IPS-18c (cell line): ENCODE results near the gene UBE2R2.
"Not testable (repeated sequence)": the region's sequence is repeated elsewhere in the genome, so short reads cannot be mapped to it uniquely, and the experiment has no call there.

Source experiments
- H3K4me3 ChIP-seq: 2 replicates; pipeline ENCODE4 v1.7.0; 2013; ENCODE audit warnings: low read depth, mild to moderate bottlenecking, low read length, moderate library complexity; ENCODE audit not compliant: insufficient read depth
- H3K9me3 ChIP-seq: one replicate; pipeline ENCODE4 v1.6.1; 2013; ENCODE audit warnings: mild to moderate bottlenecking, low read length, moderate library complexity; ENCODE audit not compliant: control insufficient read depth, insufficient read depth

The UBE2R2 gene

GRCh38 chr9:33934188-33934878 is 117.4 kb downstream of the UBE2R2 start:
- H3K4me3 ChIP-seq = no peak overlapping the region
- no peaks in the 10 kb centered on the region for H3K9me3 ChIP-seq

DNA sequence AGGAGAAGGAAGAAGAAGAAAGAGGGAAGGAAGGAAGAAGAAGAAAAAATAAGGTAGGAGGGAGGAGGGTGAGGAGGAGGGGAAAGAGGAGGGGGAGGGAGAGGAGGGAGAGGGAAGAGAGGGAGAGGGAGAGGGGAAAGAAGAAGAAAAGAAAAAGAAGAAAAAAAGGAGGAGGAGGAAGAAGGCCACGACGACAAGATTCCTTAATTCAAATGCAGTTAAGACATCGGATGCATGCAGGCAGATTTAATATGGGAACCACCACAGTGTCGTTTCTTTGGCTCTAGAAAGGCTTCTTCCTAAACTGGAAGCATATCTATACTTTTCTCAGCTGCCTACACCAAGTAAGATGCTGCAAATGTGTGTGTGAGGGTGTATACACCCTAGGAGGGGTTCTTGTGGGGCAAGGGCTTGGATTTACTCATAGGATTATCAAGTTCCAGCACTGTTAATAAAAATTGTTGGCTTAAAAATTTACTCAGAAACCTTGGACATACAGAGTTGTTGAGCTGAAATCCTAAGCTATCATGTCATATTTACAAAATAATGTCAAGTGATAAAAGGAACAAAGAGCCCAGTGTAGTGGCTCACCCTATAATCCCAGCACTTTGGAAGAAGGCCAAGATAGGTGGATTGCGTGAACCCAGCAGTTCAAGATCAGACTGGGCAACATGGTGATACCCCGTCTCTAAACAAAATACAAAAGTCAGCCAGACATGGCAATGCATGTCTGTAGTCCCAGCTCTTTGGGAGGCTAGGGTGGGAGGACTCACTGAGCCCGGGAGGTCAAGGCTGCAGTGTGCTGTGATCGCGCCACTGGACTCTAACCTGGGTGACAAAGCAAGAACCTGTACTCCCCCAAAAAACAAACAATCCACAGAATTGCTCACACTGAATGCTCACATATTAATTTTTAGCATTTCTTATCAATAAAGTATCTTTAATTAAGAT is 123.2 kb downstream of the UBE2R2 start:
- H3K4me3 ChIP-seq = no peak overlapping the region
- no peaks in the 10 kb centered on the region for H3K9me3 ChIP-seq

DNA sequence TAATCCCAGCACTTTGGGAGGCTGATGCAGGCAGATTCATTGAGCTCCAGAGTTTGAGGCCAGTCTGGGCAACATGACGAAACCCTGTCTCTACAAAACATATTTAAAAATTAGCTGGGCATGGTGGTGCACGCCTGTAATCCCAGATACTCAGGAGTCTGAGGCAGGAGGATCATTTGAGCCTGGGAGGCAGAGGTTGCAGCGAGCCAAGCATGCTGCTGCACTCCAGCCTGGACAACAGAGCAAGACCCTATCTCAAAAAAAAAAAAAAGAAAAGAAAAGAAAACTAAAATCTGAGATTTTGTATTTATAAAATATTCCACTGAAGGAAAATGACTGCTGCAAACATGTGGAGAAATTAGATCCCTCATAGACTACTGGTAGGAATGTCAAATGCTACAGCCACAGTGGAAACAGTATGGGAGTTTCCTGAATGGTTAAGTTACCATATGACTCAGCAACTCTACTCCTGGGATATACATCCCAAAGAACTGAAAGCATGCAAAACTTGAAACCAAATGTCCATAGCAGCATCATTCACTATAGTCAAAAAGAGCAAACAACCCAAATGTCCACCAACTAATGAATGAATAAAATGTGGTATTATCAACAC is 125.6 kb downstream of the UBE2R2 start:
- Histone ChIP-seq H3K4me3 (no peak overlapping the region), H3K9me3 (no peaks in the 10 kb centered on the region)

DNA sequence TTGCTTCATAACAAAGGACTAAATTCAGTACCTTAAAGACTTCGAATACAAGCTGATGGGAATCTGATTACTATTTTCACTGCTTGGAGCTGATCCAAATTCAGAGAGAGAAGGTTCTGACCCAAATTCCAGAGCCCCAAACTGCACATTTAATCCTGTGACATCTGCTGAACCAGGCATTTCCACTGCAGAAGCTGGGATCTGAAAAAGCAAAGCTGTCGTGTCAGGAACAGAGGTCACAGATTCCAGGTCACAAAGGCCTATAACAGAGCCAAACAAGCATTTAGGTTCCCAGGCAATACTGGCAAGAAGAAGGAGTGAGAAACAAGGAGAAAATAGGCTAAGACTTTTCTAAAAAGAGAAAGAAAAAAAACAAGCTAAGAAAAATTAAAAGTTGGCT is 126.4 kb downstream of the UBE2R2 start:
- no peaks in the 10 kb centered on the region for H3K9me3 ChIP-seq
- no peak overlapping the region for H3K4me3 ChIP-seq

GRCh38 chr9:33946779-33947535 is 130.0 kb downstream of the UBE2R2 start:
- H3K4me3 ChIP-seq = no peak overlapping the region
- H3K9me3 ChIP-seq = no peaks in the 10 kb centered on the region

DNA sequence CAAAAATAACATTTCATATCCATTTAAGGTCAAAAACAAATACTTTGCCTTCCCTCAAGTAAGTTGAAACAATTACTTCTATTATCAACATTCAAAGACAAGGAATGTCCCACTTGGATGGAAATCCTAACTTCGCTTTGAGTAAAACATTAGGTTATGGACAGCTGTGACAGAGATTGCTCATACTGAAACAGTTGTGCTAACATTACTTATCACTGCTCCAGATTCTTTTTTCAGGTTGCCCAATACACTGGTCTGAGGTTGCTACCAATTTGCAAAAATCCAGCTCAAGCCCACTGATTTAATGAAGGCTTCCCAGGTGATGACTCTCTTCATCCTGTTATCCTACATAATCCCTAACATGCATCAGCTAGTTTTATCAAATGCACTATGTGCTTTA is 133.4 kb downstream of the UBE2R2 start:
- no peak overlapping the region for H3K4me3 ChIP-seq
- H3K9me3 ChIP-seq = no peaks in the 10 kb centered on the region

- Histone ChIP-seq H3K9me3 (no peaks in the 10 kb centered on the region), H3K4me3 (no peak overlapping the region)
Observed at GRCh38 chr9:33952066-33952465, 135.1 kb downstream of the UBE2R2 start.

- Histone ChIP-seq H3K4me3 (no peak overlapping the region), H3K9me3 (no peaks in the 10 kb centered on the region)
Observed at GRCh38 chr9:33956544-33956943, 139.6 kb downstream of the UBE2R2 start.

GRCh38 chr9:33959725-33960124 is 142.8 kb downstream of the UBE2R2 start:
- Histone ChIP-seq H3K9me3 (no peaks in the 10 kb centered on the region), H3K4me3 (no peak overlapping the region)

GRCh38 chr9:33962468-33962867 is 145.5 kb downstream of the UBE2R2 start:
- H3K9me3 ChIP-seq, H3K4me3 ChIP-seq: not testable (repeated sequence)

GRCh38 chr9:33964086-33964768 is 147.3 kb downstream of the UBE2R2 start:
- H3K9me3 ChIP-seq = no peaks in the 10 kb centered on the region

More at GRCh38 chr9:33964086-33964768, 147.3 kb downstream of the UBE2R2 start:
- H3K4me3 ChIP-seq = no peak overlapping the region
